Subcutaneous abdominal adipose tissue (tissue), 5 donors: ENCODE data around the gene NDUFAF5.
A peak's percentile ranks its signal among the peaks of the same experiment; 100 is the strongest.

Experiments used
- H3K27ac ChIP-seq: one replicate; pipeline ENCODE4 v1.7.0; 2013; ENCODE audit warnings: low read depth, mild to moderate bottlenecking, inconsistent platforms, low read length, moderate library complexity
- H3K27me3 ChIP-seq, 5 donors: one replicate each; pipeline ENCODE4 v1.7.0; 2013; ENCODE audit warnings: low read length in 5 of 5, inconsistent platforms in 1 of 5; ENCODE audit not compliant: control insufficient read depth in 5 of 5, insufficient read depth in 4 of 5
- H3K36me3 ChIP-seq, 5 donors: one replicate each; pipeline ENCODE4 v1.7.0; 2013; ENCODE audit warnings: low read length in 5 of 5; ENCODE audit not compliant: control insufficient read depth in 5 of 5, insufficient read depth in 5 of 5
- H3K4me1 ChIP-seq, 5 donors: one replicate each; pipeline ENCODE4 v1.7.0; 2013; ENCODE audit warnings: low read length in 5 of 5, mild to moderate bottlenecking in 3 of 5, moderate library complexity in 1 of 5; ENCODE audit not compliant: control insufficient read depth in 5 of 5, insufficient read depth in 5 of 5
- H3K4me3 ChIP-seq, 5 donors: one replicate each; pipeline ENCODE4 v1.7.0; 2013; ENCODE audit warnings: low read length in 5 of 5, low read depth in 1 of 5
- H3K9ac ChIP-seq, 5 donors: one replicate each; pipeline ENCODE4 v1.7.0; 2013; ENCODE audit warnings: low read length in 5 of 5, mild to moderate bottlenecking in 4 of 5, moderate library complexity in 3 of 5
- H3K9me3 ChIP-seq, 5 donors: one replicate each; pipeline ENCODE4 v1.7.0; 2013; ENCODE audit warnings: low read length in 5 of 5; ENCODE audit not compliant: control insufficient read depth in 5 of 5
- donor health status: healthy.
- donor health status: healthy.
- donor health status: healthy.
- donor health status: healthy.
- donor health status: healthy.

NDUFAF5 gene

DNA sequence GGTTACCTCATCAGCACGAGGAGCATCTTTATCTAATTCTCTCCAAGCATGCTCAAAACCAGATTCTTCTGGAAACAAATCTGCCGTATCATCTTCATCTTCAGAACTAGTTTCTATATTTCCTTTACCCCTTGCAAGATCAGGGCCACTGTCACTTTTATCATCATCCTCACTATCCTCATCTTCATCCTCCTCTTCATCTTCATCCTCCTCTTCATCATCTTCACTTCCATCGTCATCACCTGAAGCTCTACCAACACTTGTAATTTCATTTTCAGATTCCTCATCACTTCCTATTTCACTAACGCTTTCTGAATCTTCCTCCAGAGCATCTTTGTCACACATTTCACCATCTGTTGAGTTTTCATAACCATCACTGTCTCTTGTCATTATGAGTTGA, 9.0 kb upstream of the NDUFAF5 start:
- H3K27me3 ChIP-seq, result no peaks in the 10 kb centered on the region
- peaks cover 31 to 59% (median 48%) of the 10 kb centered on the region in 5 donors for H3K36me3 ChIP-seq
- peaks cover 0 to 2% (median 0%) of the 10 kb centered on the region in 5 donors for H3K4me1 ChIP-seq

DNA sequence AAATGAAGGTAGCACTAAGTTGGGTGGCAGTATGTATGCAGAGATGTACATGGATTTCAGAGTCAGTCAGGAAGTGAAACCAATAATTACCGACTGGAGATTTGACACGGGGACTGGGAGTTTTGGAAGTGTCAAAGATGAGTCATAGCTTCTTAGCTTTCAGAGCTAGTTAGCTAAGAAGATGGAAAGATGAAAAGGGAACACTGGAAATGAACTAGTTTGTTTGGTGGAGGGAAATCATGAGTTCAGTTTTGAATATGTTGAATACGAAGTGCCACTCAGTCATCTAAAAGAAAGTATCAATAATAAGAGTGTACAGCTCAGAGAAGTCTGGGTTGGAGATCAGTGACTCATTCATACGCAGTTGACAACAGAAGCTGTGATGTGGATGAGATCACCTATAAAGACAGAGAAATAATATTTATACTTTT, 7.6 kb upstream of the NDUFAF5 start:
- H3K27ac ChIP-seq, result no peak overlapping the region
- no peak overlapping the region for H3K4me3 ChIP-seq
- H3K36me3 ChIP-seq, result peaks cover 31 to 58% (median 53%) of the 10 kb centered on the region in 5 donors
- no peak overlapping the region for H3K9ac ChIP-seq
- H3K9me3 ChIP-seq, result no peaks in the 10 kb centered on the region
- H3K27me3 ChIP-seq, result no peaks in the 10 kb centered on the region
- H3K4me1 ChIP-seq, result peaks cover 0 to 2% (median 0%) of the 10 kb centered on the region in 5 donors

More for the DNA sequence above, 9.0 kb upstream of the NDUFAF5 start:
- Histone ChIP-seq H3K4me3 (no peak overlapping the region), H3K9me3 (no peaks in the 10 kb centered on the region), H3K27ac (no peak overlapping the region), H3K9ac (no peak overlapping the region)

DNA sequence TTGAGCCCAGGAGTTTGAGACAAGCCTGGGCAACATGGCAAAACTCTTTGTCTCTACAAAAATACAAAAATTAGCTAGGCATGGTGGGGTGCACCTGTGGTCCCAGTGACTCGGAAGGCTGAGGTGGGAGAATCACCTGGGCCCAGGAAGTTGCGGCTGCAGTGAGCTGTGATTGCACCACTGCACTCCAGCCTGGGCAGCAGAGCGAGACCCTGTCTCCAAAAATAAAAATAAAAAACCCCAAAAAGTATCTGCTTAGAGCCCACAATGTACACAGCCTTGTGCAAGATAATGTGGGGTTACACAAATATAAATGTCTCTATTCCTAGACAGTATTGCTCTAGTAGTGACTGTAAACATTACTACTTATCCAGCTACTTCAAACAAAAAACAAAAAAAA, 6.0 kb upstream of the NDUFAF5 start:
- Histone ChIP-seq H3K9me3 (no peaks in the 10 kb centered on the region), H3K36me3 (peaks cover 31 to 54% (median 47%) of the 10 kb centered on the region in 5 donors), H3K27ac (no peak overlapping the region)

DNA sequence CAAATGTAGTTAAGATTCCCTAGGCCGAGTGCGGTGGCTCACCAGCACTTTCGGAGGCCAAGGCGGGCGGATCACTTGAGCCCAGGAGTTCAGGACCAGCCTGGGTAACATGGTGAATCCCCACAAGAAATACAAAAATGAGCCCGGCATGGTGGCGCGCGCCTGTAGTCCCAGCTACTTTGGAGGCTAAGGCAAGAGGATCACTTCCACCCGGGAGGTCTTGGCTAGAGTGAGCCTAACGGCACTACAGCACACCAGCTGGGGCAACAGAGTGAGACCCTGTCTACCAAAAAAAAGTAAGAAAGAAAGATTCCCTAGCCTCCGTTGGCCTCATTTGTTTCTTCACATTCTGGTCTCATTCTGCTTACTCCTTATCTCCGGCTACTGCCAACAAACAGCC, 1.3 kb upstream of the NDUFAF5 start:
- peak overlapping the region in 3 of 5 donors; percentile 80 to 98 (median 90) for H3K4me3 ChIP-seq
- H3K9me3 ChIP-seq, result no peaks in the 10 kb centered on the region
- H3K9ac ChIP-seq, result peak overlapping the region in 3 of 5 donors; percentile 7 to 92 (median 63)
- H3K27me3 ChIP-seq, result no peaks in the 10 kb centered on the region
- peaks cover 9 to 37% (median 35%) of the 10 kb centered on the region in 5 donors for H3K4me1 ChIP-seq
- H3K36me3 ChIP-seq, result peaks cover 7 to 23% (median 20%) of the 10 kb centered on the region in 5 donors
- no peak overlapping the region for H3K27ac ChIP-seq

More for the DNA sequence above, 6.0 kb upstream of the NDUFAF5 start:
- no peak overlapping the region for H3K4me3 ChIP-seq
- no peaks in the 10 kb centered on the region for H3K27me3 ChIP-seq
- peaks cover 0 to 8% (median 7%) of the 10 kb centered on the region in 5 donors for H3K4me1 ChIP-seq
- H3K9ac ChIP-seq, result no peak overlapping the region

DNA sequence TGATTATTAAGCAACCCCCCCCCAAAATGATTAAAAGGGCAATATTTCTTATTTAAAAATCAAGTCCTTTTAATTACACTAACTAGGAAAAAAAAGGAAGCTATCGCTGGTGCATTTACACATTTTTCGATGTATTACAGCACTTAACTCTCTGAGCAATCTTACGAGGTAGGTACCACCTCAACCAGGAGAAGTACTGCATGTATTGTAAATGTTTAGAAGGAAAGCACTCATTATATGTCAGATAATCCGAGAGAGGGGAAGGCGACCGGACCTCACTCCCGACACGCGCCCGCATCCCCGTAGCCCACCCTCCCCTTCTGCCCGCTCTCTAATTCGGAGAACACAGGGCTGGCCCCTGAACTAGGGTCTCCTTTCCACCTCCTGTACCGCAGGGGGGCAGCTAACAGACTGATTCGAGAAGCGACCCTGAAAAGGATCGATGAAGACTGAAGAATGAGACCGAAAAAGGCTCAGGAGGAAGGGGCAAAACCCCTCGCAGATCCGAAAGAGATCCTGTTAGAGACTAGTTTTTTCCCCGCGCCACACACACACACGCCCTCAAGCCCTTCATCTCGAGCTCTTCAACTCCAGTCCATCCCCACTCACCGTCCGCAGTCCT, 446 bp upstream of the NDUFAF5 start:
- Histone ChIP-seq H3K36me3 (peaks cover 7 to 25% (median 20%) of the 10 kb centered on the region in 5 donors), H3K4me1 (peaks cover 9 to 37% (median 33%) of the 10 kb centered on the region in 5 donors), H3K27me3 (no peaks in the 10 kb centered on the region), H3K27ac (peak overlapping the region; percentile 89), H3K9ac (peak overlapping the region; percentile 63 to 92 (median 90)), H3K4me3 (peak overlapping the region; percentile 80 to 99 (median 96)), H3K9me3 (no peaks in the 10 kb centered on the region)

- H3K4me1 ChIP-seq, result peaks cover 9 to 39% (median 35%) of the 10 kb centered on the region in 5 donors
- H3K36me3 ChIP-seq, result peaks cover 9 to 30% (median 20%) of the 10 kb centered on the region in 5 donors
- peak overlapping the region; percentile 48 to 99 (median 96) for H3K4me3 ChIP-seq
- peak overlapping the region in 4 of 5 donors; percentile 80 to 92 (median 89) for H3K9ac ChIP-seq
- no peaks in the 10 kb centered on the region for H3K9me3 ChIP-seq
- H3K27me3 ChIP-seq, result no peaks in the 10 kb centered on the region
- no peak overlapping the region for H3K27ac ChIP-seq
Measured at GRCh38 chr20:13786143-13786828, 1.5 kb downstream of the NDUFAF5 start.

GRCh38 chr20:13788167-13788834, 3.5 kb downstream of the NDUFAF5 start:
- Histone ChIP-seq H3K27me3 (no peaks in the 10 kb centered on the region), H3K36me3 (peaks cover 23 to 39% (median 28%) of the 10 kb centered on the region in 5 donors), H3K4me1 (peaks cover 9 to 47% (median 44%) of the 10 kb centered on the region in 5 donors), H3K9ac (no peak overlapping the region), H3K27ac (no peak overlapping the region), H3K9me3 (no peaks in the 10 kb centered on the region), H3K4me3 (no peak overlapping the region)

GRCh38 chr20:13790708-13791107, 5.9 kb downstream of the NDUFAF5 start:
- Histone ChIP-seq H3K4me1 (peaks cover 7 to 31% (median 26%) of the 10 kb centered on the region in 5 donors), H3K36me3 (peaks cover 31 to 61% (median 46%) of the 10 kb centered on the region in 5 donors), H3K9ac (no peak overlapping the region), H3K27ac (no peak overlapping the region), H3K9me3 (no peaks in the 10 kb centered on the region), H3K4me3 (no peak overlapping the region), H3K27me3 (no peaks in the 10 kb centered on the region)

- H3K36me3 ChIP-seq, result peaks cover 38 to 72% (median 56%) of the 10 kb centered on the region in 5 donors
- peaks cover 0 to 20% (median 15%) of the 10 kb centered on the region in 5 donors for H3K4me1 ChIP-seq
- no peak overlapping the region for H3K4me3 ChIP-seq
- H3K9ac ChIP-seq, result peak overlapping the region in 1 of 5 donors; percentile 46
- no peaks in the 10 kb centered on the region for H3K9me3 ChIP-seq
- no peaks in the 10 kb centered on the region for H3K27me3 ChIP-seq
- H3K27ac ChIP-seq, result no peak overlapping the region
Measured at GRCh38 chr20:13791540-13792459, 7.0 kb downstream of the NDUFAF5 start.
